ENCODE results near the gene CFAP68. TPM values are rescaled to one million over a fixed set of nuclear protein-coding genes. Genes with fewer than 3 reads are reported as not detected.

The CFAP68 gene
- total RNA-seq, 1 experiment from 2014 or later = 27.4 TPM

DNA sequence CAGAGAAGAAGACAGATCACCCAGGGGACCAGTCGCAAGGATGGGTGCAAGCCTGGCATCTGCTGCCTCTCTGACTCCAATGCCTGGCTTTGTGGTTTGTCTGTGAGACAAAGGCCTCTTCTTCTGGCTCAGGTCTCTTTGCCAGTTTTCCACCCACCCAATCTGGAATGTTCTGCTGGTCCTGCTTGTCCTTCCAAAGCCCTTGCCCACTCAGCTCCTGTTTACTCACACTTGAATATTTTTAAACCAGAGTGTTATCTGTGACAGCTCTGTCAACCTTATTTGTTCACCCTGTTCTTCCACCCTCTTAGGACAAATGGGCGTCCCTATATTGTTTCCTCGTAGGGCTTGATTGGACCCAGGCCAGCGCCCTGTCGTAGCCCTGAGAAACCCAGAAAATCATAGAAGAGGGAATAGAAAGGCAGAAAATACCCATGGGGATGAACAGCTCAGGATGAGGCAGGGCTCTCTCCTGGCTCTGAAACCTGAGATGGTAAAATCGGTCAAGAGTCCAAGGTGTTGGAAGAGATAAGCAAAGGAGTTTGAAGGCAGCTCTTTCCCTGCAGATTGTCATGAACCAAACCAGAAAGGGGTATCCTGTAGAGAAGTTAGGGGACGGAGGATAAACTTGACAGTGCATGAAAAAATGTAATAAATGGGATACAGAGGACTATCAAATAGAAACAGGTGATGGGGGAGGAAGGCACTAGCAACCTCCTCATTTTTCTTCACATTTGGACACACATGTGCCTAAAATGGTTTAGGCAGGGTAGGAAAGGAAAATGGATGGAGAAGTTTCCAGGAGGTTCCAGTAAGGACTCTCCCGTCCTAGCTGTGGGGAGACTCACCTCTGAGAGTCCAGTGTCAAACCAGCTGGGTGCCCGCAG, 31.6 kb downstream of the CFAP68 start:
- CTCF ChIA-PET = no interaction called here
- DNase-seq = no peak
- Histone ChIP-seq H3K36me3 (ENCODE audit: low read depth, low read length) (no peaks in the 10 kb centered on the region), H3K4me2 (ENCODE audit: low read length) (no peak overlapping the region), H3K9me2 (replicated peaks; ENCODE audit: low read length) (no peaks in the 10 kb centered on the region), H2AFZ (ENCODE audit: low read length) (no peak overlapping the region), H4K20me1 (ENCODE audit: low read length) (no peaks in the 10 kb centered on the region), H3K79me2 (ENCODE audit: low read length) (no peaks in the 10 kb centered on the region), H3K4me3 (ENCODE audit: low read length) (no peak overlapping the region), H3F3A (ENCODE audit: low read length, unreplicated experiment) (no peaks in the 10 kb centered on the region), H3K27ac (ENCODE audit: low read length) (no peak overlapping the region), H3K4me1 (ENCODE audit: insufficient read depth, low read length) (peaks cover 6% of the 10 kb centered on the region), H3K27me3 (ENCODE audit: low read length) (no peaks in the 10 kb centered on the region), H3K9ac (ENCODE audit: low read length) (no peak overlapping the region), H3K9me3 (ENCODE audit: low read length) (no peaks in the 10 kb centered on the region)
- intact Hi-C loops (cut with micrococcal nuclease) = no loop called here
- BruUV-seq (replicated peaks) = no TSS peak
- no peak for ATAC-seq
- POLR2A ChIA-PET (ENCODE audit: unreplicated experiment) = no interaction called here
- TF ChIP-seq EZH2 (IDR thresholded peaks at IDR 0.05; ENCODE audit: low read length, unreplicated experiment) = no peak
- no peak for TF ChIP-seq EZH2phosphoT487 (IDR thresholded peaks at IDR 0.05; ENCODE audit: borderline replicate concordance, low read length)
- TF ChIP-seq, protein P1, sequence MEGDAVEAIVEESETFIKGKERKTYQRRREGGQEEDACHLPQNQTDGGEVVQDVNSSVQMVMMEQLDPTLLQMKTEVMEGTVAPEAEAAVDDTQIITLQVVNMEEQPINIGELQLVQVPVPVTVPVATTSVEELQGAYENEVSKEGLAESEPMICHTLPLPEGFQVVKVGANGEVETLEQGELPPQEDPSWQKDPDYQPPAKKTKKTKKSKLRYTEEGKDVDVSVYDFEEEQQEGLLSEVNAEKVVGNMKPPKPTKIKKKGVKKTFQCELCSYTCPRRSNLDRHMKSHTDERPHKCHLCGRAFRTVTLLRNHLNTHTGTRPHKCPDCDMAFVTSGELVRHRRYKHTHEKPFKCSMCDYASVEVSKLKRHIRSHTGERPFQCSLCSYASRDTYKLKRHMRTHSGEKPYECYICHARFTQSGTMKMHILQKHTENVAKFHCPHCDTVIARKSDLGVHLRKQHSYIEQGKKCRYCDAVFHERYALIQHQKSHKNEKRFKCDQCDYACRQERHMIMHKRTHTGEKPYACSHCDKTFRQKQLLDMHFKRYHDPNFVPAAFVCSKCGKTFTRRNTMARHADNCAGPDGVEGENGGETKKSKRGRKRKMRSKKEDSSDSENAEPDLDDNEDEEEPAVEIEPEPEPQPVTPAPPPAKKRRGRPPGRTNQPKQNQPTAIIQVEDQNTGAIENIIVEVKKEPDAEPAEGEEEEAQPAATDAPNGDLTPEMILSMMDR (conservative IDR thresholded peaks at IDR 0.05; ENCODE audit: low read depth, low read length) = no peak

DNA sequence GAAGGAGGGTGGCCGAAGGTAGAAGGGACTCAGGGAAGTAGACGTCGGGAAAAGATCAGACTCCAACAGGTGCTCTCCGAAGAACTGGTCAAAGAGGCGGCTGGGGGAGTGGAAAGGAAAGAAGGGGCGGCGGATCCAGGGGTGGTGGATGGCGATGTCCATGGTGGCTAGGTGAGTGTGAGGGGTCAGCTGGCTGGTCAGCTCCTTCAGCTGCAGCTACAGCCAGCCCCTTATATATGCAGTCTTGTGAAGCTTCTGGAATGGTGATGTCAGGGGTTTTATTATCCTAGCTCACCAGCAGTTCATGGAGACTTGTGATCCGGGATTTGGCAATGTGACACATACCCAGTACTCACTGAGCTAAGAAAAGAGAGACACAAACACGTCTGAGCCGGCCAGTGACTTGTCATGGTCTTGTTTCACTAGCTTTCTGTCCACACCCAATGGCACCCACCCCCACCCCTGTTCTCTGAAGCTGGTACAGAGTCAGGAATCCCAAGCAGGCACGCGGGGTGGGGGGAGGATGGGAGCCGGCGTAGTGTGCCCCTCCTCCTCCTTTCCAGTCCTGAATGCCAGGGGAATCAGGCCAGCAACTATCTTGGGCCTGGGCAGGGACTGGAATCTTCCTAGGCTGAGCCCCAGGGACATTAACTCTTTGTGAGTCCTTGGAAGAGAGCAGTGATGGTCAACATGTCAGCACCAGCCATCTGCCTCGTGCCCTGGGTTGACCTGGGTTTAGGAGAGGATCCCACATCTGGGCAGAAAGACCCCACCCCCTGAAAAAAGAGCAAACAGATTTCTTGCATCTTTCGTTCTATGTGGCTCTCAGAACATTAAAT, 32.4 kb downstream of the CFAP68 start, which contains the start of gene CRYAB:
Gene CRYAB (minus strand): TSS at position 208 of the 839 bp plus-strand sequence. CDS start 46 bp downstream, at position 162.
- H3K9ac ChIP-seq (ENCODE audit: low read length) = no peak within 1 kb of the TSS
- H4K20me1 ChIP-seq (ENCODE audit: low read length) = no peaks in the 10 kb centered on the region
- no peaks in the 10 kb centered on the region for H3K9me2 ChIP-seq (replicated peaks; ENCODE audit: low read length)
- peaks cover 6% of the 10 kb centered on the region for H3K4me1 ChIP-seq (ENCODE audit: insufficient read depth, low read length)
- ChIA-PET POLR2A (ENCODE audit: unreplicated experiment) (no interaction called here), CTCF (no interaction called here)
- no TSS peak for BruUV-seq (replicated peaks)
- no peaks in the 10 kb centered on the region for H3K27me3 ChIP-seq (ENCODE audit: low read length)
- intact Hi-C loops (cut with micrococcal nuclease) = no loop called here
- H2AFZ ChIP-seq (ENCODE audit: low read length) = peak within 1 kb of the TSS; percentile 69
- DNase-seq (peak; percentile 61), ATAC-seq (peak; percentile 65)
- TF ChIP-seq, protein P1 (conservative IDR thresholded peaks at IDR 0.05; ENCODE audit: low read depth, low read length) = no peak
- TF ChIP-seq EZH2phosphoT487 (IDR thresholded peaks at IDR 0.05; ENCODE audit: borderline replicate concordance, low read length) = no peak
- TF ChIP-seq EZH2 (IDR thresholded peaks at IDR 0.05; ENCODE audit: low read length, unreplicated experiment) = no peak
- H3K4me3 ChIP-seq (ENCODE audit: low read length) = no peak within 1 kb of the TSS
- no peak within 1 kb of the TSS for H3K27ac ChIP-seq (ENCODE audit: low read length)
- H3K4me2 ChIP-seq (ENCODE audit: low read length) = peak within 1 kb of the TSS; percentile 54
- no peaks in the 10 kb centered on the region for H3K36me3 ChIP-seq (ENCODE audit: low read depth, low read length)
- H3K9me3 ChIP-seq (ENCODE audit: low read length) = no peaks in the 10 kb centered on the region
- no peaks in the 10 kb centered on the region for H3K79me2 ChIP-seq (ENCODE audit: low read length)
- H3F3A ChIP-seq (ENCODE audit: low read length, unreplicated experiment) = no peaks in the 10 kb centered on the region

All from PC-3 (cell line).